IMR-90 (cell line): Measurements from ENCODE around the gene TOR1AIP2.

Experiments
- POLR2A ChIP-seq: IDR thresholded peaks from 2 replicates; pipeline ENCODE4 v1.6.1; 2012; ENCODE audit warnings: mild to moderate bottlenecking, low read depth, low read length
- TF ChIP-seq, protein P1 (sequence below): conservative IDR thresholded peaks from 2 replicates; pipeline ENCODE4 v1.5.1; 2012; ENCODE audit warnings: mild to moderate bottlenecking, low read depth, low read length, improper control_type of control experiment

DNA sequence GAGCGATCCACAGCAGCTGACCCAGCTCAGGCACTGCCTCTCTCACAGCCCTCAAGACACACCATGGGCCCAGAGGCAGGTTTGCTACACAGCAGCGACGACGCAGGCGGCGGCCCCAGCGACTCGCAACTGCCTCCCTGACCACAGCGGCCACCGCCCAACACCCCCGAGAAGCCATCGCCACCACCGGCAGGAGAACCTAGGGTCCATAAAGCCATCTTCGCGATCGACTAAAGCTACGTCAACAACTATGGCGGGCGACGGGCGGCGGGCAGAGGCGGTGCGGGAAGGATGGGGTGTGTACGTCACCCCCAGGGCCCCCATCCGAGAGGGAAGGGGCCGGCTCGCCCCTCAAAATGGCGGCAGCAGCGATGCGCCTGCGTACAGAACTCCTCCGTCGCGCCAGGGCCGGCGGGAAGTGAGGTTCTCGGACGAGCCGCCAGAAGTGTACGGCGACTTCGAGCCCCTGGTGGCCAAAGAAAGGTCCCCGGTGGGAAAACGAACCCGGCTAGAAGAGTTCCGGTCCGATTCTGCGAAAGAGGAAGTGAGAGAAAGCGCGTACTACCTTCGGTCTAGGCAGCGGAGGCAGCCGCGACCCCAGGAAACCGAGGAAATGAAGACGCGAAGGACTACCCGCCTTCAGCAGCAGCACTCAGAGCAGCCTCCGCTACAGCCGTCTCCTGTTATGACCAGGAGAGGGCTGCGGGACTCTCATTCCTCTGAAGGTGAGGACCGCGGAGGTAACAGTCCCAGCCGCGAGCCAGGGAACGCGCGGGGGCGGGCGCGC is 4.8 kb upstream of the TOR1AIP2 start, which contains the start of gene TOR1AIP1:
- TF ChIP-seq, protein P1, sequence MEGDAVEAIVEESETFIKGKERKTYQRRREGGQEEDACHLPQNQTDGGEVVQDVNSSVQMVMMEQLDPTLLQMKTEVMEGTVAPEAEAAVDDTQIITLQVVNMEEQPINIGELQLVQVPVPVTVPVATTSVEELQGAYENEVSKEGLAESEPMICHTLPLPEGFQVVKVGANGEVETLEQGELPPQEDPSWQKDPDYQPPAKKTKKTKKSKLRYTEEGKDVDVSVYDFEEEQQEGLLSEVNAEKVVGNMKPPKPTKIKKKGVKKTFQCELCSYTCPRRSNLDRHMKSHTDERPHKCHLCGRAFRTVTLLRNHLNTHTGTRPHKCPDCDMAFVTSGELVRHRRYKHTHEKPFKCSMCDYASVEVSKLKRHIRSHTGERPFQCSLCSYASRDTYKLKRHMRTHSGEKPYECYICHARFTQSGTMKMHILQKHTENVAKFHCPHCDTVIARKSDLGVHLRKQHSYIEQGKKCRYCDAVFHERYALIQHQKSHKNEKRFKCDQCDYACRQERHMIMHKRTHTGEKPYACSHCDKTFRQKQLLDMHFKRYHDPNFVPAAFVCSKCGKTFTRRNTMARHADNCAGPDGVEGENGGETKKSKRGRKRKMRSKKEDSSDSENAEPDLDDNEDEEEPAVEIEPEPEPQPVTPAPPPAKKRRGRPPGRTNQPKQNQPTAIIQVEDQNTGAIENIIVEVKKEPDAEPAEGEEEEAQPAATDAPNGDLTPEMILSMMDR, result 0 out of 2 replicates have a peak, but pooled peaks have one; percentile 17
- peak; percentile 97 for TF ChIP-seq POLR2A
